ENCODE results near the gene TMEM100.

TMEM100 gene

GRCh38 chr17:55743103-55743679 is 20.5 kb upstream of the TMEM100 start:
- DNase-seq: no peak

DNA sequence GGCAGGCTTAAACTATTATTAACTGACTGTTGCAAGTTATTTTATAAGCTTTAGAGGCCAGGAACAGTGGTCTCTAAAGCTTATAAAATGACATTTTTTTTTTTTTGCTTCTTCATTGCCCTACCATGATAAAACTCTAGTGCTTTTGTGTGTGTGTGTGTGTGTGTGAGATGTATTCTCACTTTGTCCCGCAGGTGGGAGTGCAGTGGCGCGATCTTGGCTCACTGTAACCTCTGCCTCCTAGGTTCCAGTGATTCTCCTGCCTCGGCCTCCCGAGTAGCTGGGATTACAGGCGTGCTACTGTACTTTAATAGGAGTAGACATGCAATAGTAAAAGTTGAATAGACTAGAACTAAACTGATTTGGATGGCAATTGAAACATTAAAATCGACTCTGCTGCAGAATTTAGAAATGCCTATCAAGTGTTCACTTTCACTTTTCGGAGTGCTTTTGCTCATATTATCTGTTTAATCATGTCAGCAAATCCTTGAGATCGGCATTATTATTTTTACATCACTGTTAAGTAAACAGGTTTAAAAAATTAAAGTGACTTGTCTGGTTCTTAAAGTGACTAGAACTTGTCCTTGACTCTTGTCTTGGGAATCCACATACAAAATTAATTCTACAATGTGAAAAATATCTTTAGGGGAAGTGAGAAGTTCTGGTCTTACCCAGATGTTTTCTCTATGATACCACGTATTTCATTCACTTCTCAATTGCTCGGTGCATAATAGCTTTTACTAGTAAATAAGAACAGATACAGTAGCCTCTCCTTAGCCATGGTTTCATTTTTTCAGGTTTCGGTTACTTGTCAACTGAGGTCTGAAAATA is 19.8 kb upstream of the TMEM100 start:
- no peak for DNase-seq

- no peak for DNase-seq
Measured at GRCh38 chr17:55741356-55741700, 18.7 kb upstream of the TMEM100 start.

GRCh38 chr17:55740511-55741355 is 18.1 kb upstream of the TMEM100 start:
- DNase-seq: no peak

DNA sequence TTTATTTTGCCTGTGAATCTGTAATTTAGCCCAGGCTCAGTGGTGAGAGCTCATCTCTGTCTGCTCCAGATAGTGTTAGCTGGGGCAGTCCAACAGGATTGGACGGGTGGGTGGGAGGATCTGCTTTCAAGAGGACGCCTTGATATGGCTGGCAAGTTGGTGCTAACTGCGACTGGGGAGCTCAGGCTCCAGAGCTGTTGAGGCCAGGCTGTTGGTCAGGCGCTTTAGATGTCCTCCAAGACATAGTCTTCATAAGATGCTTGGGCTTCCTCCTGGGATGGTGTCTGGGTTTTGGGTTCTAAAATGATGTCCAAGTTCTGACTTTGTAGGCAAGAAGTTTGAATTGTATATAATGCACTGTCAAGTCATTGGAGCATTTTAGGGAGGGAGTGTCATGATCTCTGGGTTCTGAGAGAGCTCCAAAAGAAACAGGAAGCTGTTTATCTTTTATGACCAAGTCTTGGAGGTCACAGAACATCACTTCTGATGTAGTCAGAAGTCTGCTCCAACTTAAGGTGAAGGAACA is 15.4 kb upstream of the TMEM100 start:
- DNase-seq: no peak

- DNase-seq: no peak
Measured at GRCh38 chr17:55735731-55736405, 13.2 kb upstream of the TMEM100 start.

- DNase-seq: no peak
Measured at GRCh38 chr17:55734128-55734781, 11.6 kb upstream of the TMEM100 start.

- DNase-seq: no peak
Measured at GRCh38 chr17:55731586-55732250, 9.1 kb upstream of the TMEM100 start.

- no peak for DNase-seq
Measured at GRCh38 chr17:55730808-55731207, 8.1 kb upstream of the TMEM100 start.

DNA sequence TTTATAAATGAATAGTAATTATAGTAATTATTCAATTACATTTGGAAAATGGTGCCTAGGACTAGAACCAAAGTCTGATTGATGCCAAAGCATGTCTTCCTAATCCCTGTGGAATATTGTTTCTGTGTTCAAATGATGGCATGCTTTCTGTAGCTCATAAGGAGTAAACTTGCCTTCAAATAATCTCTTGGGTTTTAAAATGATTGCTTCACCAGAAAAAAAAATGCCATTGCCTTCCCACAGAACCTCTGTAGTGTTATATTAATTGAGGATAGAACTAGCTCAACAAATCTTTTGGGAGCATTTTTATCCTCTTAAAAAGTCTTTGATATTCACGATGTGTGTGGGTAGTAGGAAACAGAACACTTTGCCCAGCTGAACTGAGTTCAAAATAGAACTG is 7.7 kb upstream of the TMEM100 start:
- no peak for DNase-seq

DNA sequence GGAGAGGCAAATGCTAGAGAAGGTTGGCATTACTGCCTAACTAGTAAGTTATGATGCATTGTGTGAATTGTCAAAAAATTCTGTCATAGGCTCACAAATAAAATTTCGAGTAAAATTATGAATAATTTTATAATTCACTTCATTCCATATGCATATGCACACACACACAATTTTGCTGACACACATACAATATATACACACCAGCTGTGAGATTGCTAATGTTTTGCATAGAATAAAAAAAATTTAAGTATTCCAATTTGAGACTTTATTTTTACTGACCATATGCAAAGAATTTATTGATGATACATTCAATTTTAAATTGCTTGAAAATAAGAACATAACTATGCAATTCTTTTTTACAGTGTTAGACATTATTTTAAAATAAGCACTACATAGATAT is 6.8 kb upstream of the TMEM100 start:
- DNase-seq: no peak

- no peak for DNase-seq
Measured at GRCh38 chr17:55728833-55729232, 6.2 kb upstream of the TMEM100 start.

DNA sequence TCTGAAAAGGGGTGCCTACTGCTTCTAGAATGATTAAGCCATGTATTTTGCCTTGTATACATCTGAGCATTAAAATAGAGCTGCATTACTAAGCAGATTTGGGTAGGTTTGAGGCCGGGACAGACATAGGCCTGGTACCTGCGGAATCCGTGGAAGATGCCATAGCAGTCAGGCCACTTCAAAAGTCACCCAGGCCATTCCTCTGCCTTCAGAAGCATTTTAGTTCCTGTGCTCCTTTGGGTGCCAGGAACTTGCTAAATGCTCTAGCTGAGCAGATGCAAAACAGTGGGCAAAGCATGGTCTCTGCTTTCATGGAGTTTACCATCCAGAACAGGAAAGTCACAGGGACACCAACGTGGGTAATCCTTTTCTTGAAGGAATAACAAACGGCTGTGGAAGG is 5.7 kb upstream of the TMEM100 start:
- DNase-seq: no peak

DNA sequence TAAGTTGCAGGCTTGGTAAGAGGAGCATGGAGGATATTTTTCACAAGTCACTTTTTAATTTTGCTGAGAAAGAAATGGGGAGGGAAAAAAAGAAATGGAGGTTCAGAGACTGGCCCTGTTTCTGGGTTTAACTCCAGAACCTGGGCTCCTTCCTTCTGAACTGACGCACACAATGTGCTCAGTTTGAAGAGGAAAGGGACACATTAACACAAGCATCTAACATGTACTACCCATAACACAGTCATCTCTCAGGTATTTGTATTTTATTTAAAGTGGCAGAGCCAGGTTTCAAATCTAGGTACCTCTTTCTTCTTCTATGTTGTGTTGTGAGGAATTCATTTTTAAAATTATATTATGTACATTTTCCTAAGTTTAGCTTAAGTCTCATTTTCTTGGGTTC is 5.3 kb upstream of the TMEM100 start:
- no peak for DNase-seq

GRCh38 chr17:55727275-55727674 is 4.6 kb upstream of the TMEM100 start:
- no peak for DNase-seq

DNA sequence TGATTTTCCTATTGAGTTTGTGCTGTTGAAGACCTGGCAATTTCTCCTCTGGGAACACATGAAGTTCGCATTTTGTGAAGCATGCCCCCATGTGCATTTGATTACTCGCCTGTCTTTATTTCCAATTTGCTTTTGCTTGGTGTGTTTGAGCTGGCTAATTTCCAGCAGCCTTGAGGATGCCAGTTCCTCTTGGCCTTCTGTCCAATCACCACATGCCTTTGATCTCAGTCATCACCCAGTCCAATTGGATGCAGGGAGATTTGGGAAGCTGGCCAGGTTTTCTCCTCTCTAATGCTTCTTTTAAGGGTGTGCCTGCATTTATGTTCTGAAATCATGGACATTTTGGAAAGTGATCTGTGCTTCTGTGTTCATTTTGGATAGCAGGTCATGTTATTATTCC is 3.8 kb upstream of the TMEM100 start:
- no peak for DNase-seq

GRCh38 chr17:55723488-55723848 is 804 bp upstream of the TMEM100 start:
- no peak for DNase-seq

- no peak for DNase-seq
Measured at GRCh38 chr17:55722016-55722736, 488 bp downstream of the TMEM100 start.

DNA sequence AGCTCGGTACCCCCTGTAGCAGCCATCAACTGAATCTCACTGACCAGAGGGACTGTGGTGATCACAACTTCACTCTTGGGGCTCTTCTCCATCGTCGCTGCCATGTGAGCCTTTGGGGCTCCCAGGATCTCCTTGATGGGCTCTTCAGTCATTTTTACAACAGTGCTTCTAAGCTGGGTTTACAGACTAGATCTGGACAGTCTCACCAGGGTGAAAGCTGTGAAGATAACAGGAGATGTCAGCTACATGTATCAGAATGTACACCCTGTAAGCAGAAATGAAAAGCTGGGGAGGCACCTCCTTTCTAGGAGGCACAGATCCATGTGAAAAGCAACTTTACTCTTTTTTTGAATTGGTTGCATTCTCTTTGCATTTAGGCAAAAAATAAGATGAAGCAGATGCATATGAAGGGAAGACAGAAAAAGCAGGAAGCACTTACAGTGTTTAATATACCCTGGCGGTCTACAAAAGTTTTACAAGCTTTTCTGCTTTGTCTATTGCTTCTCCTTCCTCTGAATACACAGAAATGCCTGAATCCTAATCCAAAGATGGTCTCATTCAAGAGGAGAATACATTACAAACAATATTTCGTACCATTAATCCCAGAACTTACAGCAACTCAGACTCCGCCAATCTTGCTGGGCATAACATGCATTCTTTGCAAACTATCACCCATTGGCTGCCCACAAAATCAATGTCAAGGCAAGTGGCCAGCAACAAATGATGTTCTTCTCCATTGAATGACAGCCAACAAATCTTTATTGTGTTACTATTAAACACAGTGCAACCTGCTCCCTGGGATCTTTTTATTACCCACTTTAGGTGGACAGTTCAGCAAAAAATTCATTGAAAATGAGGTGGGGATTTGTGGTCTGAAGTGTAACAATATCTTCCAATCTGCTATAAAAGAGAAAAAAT is 1.5 kb downstream of the TMEM100 start:
- no peak for DNase-seq
